PC-3 (cell line): ENCODE results near the gene SLC39A8.

ENCODE experiments used
- CTCF ChIP-seq: fragments of 300-600 bp; sonication (generic); conservative IDR thresholded peaks from 2 replicates; pipeline ENCODE4 v1.5.1; 2017; ENCODE audit warnings: antibody characterized with exemption, low read depth, mild to moderate bottlenecking, low read length
- EZH2 ChIP-seq: fragments of 300-600 bp; sonication (generic); IDR thresholded peaks from one replicate; pipeline ENCODE4 v1.6.1; 2017; ENCODE audit warnings: antibody characterized with exemption, mild to moderate bottlenecking, low read length; ENCODE audit not compliant: unreplicated experiment

DNA sequence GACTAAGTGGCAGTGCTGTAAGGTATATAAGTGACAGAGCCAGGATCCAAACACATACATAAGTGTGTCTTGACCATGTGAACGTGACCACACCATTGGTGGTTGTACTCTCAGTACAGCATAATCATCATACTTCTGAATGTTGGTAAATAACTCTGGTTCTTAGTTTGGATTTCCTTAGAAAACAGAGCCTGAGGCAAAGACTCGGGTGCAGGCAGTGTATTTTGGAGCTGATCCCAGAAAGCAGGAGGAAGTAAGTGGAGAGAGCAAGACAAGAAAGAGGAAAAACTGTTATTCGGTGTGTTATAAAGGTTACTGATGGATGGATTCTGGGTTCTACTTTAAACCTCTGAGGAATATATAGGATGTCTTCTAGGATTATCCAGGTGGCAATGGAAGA lies 127.9 kb downstream of the SLC39A8 start:
- TF ChIP-seq EZH2 (no peak), CTCF (no peak)
